Loucy (cell line): ENCODE measurements around the gene RAP1GAP2.

ENCODE experiments used
- CTCF ChIP-seq: fragments of 200-600 bp; sonication (generic); conservative IDR thresholded peaks from 2 replicates; pipeline ENCODE4 v1.5.1; 2014; ENCODE audit warnings: mild to moderate bottlenecking, antibody characterized with exemption, low read length
- EZH2phosphoT487 ChIP-seq: fragments of 200-600 bp; IDR thresholded peaks from 2 replicates; pipeline ENCODE4 v1.6.1; 2018; ENCODE audit warnings: antibody characterized with exemption, mild to moderate bottlenecking, moderate library complexity, borderline replicate concordance

GRCh38 chr17:2986925-2987324, 190.7 kb downstream of the RAP1GAP2 start:
- TF ChIP-seq CTCF = no peak
- no peak for TF ChIP-seq EZH2phosphoT487
